Activated CD4-positive, alpha-beta T cell treated with anti-CD3 and anti-CD28 coated beads, Interleukin-2, amount 50 U/mL, for 1 hour (primary cell): ENCODE results near the gene WFS1.

ENCODE experiments used
- DNase-seq: peaks from one replicate; pipeline ENCODE4 v3.0.0-alpha.2; 2020

WFS1 gene

DNA sequence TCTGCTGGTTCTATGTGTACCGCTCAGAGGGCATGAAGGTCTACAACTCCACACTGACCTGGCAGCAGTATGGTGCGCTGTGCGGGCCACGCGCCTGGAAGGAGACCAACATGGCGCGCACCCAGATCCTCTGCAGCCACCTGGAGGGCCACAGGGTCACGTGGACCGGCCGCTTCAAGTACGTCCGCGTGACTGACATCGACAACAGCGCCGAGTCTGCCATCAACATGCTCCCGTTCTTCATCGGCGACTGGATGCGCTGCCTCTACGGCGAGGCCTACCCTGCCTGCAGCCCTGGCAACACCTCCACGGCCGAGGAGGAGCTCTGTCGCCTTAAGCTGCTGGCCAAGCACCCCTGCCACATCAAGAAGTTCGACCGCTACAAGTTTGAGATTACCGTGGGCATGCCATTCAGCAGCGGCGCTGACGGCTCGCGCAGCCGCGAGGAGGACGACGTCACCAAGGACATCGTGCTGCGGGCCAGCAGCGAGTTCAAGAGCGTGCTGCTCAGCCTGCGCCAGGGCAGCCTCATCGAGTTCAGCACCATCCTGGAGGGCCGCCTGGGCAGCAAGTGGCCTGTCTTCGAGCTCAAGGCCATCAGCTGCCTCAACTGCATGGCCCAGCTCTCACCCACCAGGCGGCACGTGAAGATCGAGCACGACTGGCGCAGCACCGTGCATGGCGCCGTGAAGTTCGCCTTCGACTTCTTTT lies 32.2 kb downstream of the WFS1 start:
- no peak for DNase-seq

DNA sequence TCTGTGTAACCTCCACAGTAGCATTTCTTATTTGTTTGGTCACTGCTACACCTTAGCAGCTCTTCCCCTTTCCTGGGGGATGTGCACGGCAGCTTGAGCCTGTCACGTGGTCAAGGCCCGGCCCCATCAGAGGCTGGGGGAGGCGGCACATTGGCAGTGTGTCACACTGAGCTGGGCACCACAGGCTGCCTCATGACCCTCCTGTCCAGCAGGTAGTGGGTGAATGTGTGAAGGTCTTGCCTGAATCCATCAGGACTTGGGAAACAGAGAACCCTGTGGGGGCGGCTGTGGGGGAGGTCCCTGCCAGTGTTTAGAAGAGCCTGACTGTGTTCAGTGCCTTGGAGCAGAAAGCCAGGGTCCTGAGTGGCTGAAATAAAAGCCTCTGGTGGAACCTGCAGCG lies 33.2 kb downstream of the WFS1 start:
- no peak for DNase-seq

DNA sequence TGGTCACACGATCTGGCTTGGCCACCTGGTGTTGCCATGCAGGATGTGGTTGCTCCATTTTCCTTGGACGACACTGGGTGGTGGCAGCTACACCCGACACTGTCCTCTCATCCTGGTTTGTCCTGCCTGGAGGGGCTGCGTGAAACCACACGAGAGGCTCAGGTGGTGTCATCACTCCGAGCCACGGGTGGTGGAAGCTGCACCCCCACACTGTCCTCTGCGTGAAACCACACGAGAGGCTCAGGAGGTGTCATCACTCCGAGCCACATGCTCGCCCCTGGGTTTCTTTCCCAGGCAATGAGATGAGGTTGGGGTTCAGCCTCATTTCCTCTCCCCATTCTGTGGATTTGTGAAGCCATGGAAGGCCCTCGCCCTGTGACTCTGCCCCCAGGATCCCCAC lies 34.3 kb downstream of the WFS1 start:
- DNase-seq: no peak

DNA sequence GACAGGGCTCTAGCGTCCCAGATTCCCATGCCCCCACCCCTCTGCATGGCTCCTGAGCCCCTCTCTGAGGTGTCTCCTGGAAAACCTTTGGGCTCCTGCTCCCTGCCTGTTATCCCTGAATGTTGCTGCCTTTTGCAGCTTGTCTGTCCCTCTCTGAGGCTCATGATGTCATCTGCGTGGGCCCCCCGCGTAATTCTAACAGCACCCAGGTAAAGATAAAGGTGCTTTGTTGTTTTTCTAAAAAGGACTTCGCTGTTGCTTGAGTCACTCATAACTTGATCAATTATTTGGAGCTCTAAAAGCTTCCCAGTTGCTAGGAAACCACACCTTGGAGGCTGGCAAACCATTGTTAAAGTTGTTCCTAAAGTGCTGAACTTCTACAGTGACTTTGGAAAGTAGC lies 36.6 kb downstream of the WFS1 start:
- no peak for DNase-seq

DNA sequence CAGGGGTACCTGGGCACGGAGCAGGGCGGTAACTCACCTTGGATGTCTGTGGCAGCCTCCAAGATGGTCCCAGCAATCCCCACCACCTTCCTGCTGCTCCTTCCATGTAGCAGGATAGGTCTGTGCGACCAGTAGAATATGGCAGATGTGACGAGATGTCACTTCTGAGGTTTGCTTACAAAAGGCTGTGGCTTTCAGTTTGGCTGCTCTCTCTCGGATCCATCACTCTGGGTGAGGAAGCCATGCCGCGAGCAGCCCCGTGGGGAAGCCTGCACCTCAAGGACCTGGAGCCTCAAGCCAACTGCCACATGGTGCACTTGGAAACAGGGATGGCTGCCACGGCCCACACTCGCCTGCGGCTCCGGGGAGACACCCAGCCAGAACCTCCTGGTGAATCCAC lies 37.6 kb downstream of the WFS1 start:
- no peak for DNase-seq

DNA sequence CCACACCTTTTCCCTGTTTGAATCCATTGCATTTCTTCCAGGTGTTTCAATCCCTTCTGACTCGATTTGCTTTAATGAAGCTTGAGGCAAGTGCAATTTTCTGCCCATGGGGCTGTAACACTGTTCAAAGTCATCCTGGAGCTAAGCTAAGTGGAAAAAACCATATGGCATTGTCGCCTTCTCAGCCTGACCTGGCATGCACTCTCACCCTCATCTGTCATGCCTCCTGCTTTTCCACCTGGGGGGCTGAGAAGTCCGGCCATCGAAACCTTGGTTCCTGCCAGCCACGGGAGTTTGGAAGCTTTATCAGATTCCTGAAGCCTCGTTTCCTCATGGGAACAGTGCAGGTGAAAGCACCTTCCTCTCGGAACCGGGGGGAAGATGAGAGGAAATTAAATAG lies 38.2 kb downstream of the WFS1 start:
- DNase-seq: no peak

DNA sequence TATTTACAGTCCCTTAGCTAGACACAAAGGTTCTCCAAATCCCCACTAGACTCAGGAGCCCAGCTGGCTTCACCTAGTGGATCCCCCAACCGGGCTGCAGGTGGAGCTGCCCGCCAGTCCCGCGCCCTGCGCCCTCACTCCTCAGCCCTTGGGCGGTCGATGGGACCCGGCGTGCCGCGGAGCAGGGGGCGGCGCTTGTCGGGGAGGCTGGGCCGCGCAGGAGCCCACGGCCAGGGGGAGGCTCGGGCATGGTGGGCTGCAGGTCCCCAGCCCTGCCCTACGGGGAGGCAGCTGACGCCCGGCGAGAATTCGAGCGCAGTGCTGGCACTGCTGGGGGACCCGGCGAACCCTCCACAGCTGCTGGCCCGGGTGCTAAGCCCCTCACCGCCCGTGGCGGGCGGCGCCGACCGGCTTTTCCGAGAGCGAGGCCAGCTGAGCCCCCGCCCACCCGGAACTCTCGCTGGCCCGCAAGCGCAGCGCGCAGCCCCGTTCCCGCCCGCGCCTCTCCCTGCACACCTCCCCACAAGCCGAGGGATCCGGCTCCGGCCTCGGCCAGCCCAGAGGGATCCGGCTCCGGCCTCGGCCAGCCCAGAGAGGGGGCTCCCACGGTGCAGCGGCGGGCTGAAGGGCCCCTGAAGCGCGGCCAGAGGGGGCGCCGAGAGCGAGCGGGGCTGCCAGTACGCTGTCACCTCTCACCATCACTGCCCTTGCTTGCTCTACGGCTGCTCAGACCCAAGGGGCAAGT lies 39.4 kb downstream of the WFS1 start:
- no peak for DNase-seq

DNA sequence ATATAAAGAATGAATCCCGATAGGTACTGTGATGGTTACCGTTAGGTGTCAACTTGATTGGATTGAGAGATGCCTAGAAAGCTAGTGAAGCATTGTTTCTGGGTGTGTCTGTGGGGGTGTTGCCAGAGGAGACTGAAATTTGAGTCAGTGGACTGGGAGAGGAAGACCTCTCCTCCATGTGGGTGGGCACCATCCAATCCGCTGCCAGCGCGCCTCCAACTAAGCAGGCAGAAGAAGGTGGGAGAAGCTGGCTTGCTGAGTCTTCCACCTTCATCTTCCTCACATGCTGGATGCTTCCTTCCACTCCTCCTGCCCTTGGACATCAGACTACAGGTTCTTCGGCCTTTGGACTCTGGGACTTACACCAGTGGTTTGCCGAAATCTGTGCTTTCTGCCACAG lies 40.1 kb downstream of the WFS1 start:
- no peak for DNase-seq

DNA sequence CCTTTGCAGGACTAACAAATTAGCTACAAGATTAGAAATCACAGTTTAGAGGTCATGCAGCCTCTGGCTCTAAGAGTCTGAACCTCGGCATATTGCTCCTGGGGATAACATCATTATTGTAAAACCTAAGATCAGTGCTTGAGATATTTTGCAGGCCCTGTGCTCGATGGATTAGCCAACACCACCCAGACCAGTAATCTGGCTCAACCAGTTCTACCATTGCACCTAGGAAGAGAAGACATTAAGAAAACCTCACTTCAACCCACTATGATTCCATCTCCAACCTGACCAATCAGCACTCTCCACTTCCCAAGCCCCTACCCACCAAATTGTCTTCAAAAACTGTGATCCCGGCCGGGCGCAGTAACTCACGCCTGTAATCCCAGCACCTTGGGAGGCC lies 43.6 kb downstream of the WFS1 start:
- no peak for DNase-seq

DNA sequence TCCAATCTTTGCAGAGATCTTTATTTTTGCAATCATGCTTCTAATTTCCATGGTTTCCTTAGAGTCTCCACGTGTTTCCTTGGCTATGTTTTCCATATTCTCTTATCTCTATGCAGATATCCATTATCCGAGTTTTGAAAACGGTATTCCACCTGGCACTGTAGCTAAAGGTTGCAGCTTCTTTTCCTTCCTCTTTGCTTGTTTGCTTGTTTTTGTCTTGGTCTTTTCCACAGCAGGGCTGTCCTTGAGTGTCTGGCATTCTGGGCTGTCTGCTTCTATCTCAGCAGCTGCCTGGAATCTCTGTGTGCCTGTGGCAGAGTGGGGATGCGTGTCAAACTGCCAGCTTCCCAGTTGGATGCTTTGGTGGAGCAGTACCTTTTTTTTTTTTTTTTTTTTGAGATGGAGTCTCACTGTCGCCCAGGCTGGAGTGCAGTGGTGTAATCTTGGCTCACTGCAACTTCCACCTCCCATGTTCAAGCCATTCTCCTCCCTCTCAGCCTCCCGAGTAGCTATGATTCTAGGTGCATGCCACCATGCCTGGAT lies 46.9 kb downstream of the WFS1 start:
- no peak for DNase-seq

DNA sequence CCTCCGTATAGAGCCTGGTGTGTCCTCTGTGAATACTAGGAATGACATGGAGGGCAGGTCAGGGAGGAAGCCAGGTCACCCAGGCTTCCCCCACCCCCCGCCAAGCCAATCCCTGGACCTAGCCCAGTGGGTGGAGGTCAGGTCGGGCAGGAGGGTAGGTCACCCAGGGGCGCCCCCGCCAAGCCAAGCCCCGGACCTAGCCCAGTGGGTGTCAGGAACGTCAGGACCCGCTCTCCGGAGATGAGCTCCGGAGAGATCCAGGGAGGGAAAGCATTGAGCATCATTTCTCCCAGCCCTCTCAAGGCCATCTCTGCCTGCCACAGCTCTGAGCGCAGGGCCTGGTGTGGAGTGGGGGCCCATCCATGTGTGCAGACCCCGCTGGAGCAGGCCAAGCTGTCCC lies 48.6 kb downstream of the WFS1 start:
- no peak for DNase-seq

DNA sequence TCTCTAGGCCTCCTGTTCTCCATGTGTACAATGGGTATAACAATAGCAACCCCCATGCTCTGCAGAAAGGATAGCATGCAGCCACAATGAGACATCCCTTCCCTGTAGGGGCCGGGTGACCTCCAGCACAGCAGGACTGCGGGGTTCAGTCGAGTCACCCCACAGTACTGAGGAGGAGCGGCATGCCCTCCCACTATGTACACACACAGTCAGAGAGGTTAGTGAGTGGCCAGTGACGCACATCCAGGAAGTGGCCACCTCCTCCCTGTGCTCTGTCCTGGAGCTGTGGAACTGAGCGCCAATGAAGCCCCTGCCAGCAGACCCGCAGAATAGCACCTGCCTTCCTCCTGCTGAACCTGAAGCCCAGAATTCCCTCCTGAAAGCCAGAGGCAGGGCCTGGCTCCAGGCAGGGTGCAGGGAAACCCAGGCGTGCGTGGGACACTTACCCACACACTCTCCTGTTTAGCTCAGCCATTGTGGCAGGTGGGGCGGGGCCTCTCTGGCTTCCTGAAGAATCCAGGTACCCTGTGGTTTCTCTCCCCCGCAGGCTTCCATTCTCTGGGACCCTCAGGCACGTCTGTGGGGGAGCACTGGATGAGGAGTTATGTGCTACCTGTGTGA lies 50.0 kb downstream of the WFS1 start:
- DNase-seq: no peak

DNA sequence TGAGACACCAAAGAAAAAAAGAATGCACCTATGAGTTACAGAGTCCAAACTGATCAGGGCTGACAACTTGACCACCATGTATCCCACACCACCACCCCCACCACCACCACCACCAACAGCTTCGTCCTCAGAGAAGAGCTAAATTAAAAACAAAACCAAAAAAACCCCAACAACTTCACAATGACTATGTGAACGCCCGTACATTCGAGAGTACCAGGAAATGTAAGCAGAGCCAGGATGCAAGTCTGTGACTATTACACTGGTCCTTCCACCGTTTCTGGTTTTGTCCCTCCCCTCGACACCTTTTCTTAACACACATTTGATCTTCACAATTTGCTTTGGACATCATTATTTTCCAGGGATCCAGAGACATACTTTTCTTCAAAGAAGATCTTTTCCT lies 51.0 kb downstream of the WFS1 start:
- DNase-seq: no peak

DNA sequence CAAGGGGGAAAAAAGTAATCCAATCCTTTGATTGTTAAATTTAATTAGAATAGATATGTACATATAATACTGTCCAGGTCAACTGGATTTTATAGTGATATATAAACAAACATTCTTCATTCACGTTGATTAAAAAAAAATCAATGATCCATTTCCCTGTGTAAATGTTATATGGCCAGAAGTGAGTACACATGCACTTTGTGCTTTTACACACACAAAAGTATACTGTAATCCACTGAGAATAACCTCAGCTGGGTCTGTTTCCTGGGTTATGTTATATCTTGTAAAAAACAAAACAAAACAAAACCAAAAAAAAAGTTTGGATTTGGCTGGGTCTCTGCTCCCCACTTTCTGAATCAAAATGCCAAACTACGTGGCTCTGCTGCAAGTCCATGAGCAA lies 51.7 kb downstream of the WFS1 start:
- DNase-seq: no peak

DNA sequence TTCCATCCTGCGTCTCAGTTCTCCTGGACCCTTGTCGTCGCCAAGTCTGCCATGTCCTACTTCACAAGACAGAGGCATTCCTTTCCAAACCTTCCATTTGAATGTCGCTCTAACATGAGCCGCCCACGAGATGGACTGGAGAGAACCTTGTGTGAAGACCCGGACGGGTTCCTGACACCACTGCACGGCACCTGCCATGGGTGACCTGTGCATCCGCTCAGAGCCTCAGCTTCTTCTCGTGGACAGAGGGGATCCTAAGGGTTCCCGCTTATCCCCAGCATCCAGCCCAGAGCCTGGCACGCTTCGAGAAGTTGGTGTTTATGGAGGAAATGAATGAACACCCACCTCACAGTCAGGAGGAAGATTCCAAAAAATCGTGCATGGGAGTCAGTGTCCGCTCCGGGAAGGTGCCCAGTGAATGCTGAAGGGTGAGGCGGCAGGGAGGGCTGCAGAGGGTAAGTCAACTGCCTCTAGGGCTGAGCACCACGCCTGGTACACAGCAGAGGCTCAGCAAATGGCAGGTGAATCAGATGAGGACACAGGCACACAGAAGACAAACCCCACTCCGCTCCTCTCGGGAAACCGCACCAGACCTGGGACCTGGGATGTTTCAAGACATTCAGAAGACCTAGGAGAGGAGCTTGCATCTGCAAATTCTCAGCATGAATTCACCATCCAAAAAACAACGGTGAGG lies 52.6 kb downstream of the WFS1 start:
- DNase-seq: no peak

DNA sequence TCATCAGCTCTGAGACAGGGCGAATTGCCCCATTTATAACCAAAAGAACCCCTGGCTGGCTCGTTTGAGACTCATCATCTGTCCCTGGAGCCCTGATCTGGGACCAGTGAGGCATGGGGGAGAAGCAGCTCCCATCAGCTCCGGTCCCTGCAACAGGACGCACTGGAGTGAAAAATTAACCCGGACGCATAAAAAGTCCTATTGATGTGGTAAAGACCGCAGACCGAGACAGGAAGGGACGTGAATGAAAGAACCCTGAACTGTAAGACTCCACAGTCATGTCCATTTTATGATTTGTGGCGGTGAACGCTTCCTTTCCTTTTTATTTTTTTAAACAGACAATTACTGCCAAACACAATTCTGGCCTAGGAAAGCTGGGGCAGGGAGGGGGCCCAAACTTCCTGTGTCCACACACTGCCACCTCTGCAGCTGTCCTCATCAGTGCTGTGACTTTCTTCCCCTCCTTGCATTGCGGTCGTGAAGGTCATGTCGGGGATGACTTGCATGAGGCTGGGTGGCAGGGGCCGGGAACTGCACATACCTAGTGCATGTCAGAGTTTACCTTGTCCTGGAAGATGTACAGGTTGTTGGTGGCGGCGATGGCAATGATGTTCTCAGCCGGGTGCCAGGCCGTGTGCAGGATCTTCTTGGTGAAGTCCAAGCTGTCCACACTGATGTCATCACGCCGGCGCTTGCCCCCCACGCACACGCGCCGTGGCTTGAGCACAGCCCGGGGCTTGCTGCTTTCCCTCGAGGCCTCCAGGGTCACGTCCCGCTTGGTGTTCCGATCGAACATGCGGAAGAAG lies 53.3 kb downstream of the WFS1 start:
- DNase-seq: no peak

DNA sequence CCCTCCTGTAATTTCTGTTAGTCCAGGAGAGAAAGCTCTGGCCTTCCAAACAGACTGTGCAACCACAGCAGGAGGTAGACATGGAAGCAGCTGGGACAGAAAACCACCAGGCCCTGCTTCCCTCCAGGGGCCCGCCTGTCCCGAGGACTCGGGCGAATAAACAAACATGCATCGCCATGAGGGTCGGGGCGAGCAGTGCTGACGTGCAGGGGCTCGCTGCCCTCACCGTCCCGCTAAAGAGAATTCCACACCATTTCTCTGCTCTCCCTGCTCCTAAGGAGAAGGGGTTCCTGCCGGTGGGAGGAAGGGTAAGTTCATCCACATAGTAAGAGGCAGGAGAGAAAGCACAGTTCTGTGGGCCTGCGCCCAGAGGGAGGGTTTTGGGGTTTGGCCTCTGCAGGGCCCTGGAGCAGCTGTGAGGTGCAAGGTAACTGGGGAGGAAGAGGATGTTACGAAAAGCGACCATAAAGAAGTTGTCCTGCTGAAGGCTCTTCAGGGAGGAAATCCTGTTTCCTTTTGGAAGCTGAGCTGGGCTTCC lies 54.9 kb downstream of the WFS1 start:
- DNase-seq: no peak

DNA sequence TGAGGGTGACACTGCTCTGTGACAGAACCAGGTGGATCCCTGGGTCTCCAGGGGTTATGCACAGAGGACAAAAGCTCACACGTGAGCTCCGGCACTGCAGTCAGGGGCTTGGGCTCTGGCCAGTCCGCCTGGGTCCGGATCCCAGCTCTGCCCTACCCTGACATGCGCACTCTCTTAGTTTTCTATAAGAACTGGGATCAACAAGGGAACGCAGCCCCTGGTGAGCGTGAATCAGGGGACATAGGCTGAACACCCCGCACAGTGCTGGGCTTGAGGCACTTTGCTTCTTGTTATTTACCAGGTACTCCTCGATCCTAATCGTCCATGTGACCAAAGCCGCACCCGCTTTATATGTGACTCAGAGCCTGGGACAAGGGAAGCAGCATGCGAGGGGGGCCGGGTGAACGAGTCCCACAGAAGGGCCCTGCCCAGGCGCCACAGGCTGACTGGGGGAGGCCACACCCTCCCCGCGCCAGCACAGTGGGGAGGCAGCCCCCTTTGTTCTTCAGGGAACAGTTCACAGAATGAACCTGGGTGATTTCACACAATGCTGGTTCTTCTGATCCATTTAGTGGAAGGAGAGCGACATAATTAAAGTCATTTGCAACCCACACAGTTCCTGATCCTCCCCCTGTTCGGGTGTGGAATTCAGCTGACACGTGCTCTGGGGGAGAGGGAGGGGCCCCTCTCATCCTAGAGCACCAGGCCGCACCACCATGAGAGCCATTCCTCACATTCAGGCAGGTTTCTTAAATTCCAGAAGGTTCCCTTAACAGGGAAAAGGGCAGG lies 55.5 kb downstream of the WFS1 start:
- DNase-seq: no peak

DNA sequence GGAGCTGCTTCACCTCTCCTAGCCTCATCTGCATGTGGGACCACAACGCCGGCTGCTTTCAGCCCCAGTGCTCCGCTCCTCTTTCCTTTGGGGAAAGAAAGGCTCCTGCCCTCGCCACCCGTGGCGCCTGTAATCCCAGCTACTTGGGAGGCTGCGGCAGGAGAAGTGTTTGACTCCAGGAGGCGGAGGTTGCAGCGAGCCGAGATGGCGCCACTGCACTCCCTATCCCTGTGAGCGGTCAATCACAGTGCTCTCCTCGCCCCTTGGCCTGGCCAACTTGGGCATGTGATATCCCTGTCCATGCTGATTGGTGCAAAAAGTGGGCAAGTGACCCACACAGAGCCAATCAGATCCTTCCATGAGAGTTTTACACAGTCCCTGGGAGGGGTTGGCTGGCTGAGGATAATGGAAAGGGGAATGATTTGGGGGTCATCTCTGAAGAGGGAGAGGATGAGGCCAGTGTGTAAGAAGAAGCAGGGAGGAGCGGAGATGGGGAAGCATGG lies 56.2 kb downstream of the WFS1 start:
- no peak for DNase-seq

DNA sequence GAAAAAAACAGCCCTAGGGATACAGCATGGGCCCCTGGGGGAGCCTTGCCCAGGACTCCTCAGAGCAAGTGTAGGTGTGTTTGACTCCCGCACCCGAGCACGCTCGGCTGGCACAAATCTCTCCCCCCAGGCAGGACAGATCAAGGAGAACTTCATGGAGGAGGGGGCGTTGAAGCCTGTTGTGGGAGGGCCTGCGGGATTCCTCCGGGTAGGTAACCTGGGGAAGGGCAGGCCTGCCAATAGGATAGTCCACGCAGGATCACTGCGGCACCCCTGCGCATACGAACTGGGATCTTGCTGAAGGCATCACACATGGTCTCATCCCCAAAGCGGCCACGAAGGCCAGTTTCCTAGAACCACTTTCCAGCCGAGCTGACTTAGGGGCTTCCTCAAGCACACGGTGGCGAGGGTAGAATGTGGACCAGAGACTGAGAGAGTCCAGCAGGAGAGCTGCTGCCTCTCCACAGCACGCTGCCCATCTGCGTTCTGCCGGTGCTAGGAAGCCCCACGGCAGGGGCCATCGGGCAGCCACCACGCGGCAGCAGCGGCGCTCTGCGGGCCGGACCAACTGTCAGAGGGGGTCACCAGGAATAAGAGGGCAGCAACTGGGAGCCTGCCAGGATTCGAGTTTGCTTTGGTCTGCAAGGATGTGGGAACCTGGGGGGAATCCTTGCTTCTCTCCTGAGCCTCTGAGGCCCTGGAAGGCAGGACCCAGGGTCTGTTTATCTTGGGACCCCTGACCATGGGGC lies 56.8 kb downstream of the WFS1 start:
- DNase-seq: no peak
